GM20000 (cell line): ENCODE measurements around the gene ELL2.
A peak's percentile ranks its signal among the peaks of the same experiment; 100 is the strongest.

Experiments used
- DNase-seq: peaks from one replicate; pipeline ENCODE4 v3.0.0; 2012; ENCODE audit warnings: low spot score
- TF ChIP-seq, protein P1 (sequence below): IDR thresholded peaks from 2 replicates; pipeline ENCODE4 v1.5.1; 2012; ENCODE audit warnings: mild to moderate bottlenecking, control low read depth; ENCODE audit errors: extremely low read depth, missing control alignments

The ELL2 gene

DNA sequence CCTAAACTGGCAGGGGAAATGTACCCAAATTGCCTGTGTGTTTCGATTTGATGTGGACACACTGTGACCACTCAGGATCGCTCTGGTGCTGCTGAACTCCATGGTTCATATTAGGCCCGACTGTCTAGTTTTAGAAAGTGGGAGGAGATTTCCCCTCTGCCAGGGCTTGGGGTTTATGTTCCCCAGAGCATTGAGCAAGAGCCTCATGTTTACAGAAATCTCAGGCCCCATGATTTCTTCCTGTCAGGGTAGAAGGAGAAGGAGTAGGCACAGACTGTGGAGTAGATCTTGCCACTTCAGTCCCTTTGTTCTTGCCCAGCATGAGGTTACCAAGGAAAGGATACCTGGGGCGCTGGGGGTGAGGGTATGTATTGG is 98.3 kb downstream of the ELL2 start:
- TF ChIP-seq, protein P1, sequence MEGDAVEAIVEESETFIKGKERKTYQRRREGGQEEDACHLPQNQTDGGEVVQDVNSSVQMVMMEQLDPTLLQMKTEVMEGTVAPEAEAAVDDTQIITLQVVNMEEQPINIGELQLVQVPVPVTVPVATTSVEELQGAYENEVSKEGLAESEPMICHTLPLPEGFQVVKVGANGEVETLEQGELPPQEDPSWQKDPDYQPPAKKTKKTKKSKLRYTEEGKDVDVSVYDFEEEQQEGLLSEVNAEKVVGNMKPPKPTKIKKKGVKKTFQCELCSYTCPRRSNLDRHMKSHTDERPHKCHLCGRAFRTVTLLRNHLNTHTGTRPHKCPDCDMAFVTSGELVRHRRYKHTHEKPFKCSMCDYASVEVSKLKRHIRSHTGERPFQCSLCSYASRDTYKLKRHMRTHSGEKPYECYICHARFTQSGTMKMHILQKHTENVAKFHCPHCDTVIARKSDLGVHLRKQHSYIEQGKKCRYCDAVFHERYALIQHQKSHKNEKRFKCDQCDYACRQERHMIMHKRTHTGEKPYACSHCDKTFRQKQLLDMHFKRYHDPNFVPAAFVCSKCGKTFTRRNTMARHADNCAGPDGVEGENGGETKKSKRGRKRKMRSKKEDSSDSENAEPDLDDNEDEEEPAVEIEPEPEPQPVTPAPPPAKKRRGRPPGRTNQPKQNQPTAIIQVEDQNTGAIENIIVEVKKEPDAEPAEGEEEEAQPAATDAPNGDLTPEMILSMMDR = no peak
- DNase-seq = no peak

DNA sequence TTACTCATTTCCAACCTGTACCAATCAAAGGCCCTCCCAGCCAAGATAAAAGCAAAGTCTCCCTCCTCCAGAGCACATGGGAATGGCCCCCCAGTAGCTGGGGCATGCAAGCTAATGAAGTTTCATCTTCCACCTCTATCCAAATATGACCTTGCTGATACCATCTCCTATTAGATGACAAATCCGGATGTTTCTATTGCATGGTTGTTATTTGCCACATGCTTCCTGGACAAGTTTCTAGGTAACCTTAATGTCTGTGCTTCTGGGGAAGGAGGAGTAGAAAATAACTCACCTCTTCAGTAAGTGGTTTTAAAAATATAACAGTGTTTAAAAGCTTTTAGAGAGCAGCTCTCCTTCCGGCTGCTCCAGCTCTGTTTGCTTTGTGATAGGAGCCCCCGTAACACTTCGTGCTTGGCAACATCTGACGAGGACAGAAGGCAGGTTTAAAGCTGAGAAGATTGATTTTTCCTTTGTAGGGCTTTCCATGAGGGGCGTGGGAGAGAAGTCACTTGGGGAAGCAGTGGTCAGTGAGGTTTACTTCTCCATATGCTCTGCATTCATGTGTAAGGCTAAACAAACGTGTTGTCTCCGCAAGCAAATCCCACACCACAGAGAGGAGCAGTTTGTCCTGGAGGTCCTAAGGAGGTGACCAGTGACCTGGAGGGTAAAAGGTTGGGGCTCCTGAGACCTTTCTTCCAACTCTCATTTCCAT is 98.8 kb downstream of the ELL2 start:
- TF ChIP-seq, protein P1 = no peak
- DNase-seq = no peak

DNA sequence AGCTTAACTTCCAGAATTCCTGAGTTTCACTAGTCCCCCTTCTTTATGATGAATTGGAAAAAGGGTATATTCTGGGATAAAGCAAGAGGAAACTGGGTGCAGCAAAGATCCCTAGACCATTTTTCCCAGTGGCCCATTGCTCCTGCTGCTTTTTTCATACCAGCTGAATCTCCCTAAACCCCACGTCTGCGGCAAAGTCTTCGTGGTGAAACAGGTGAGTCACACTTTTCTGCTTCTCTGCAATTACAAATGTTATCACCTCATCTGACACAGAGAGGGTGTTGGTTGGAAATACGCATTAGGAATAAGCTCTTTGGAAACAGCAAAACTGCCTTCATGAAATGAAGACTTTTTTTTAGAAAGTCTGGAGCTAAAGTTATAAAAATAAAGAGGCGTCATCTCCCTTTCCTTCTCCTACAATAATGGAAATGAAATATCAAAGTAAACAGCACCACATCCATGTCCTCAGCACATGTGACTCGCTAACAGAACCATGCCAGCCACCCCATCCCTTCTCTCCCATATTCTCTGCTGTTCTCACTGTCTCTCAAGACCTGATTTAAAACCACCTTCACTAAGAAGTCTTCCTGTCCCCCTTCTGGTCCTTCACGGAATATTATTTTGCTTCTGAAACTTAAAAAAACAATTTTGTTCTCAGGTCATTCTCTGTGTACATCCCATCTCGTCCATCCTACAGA is 99.6 kb downstream of the ELL2 start:
- TF ChIP-seq, protein P1 = no peak
- no peak for DNase-seq

DNA sequence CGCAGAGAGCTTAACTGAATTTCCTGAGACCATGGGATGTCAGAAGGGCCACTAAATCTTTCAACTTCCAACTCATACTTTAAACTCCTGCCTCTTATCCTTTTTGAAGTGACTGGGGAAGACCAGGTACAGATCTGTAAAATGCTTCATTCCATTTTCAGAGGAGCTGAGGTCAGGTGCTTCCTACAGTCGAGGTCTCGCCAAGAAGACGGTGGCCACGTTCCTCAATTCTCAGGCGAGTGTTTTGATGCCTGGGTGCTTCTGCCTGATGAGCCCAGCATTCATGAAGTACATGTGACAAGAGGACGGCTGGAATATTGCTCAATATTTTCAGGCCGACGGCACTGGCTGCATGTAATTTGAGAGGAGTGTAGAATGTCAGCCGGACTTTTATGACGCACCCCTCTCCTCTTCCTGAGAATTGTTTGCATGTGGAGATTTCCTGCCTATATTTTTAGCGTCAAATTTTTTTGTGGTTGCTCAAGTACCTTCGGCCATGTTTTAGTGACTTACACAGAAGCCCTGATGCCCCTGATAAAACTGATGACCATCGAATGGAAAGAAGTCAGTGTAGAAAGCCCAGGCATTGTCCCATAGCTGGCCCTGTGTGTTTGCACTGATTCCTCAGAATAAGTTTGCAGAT is 100.3 kb downstream of the ELL2 start:
- TF ChIP-seq, protein P1 = no peak
- no peak for DNase-seq

DNA sequence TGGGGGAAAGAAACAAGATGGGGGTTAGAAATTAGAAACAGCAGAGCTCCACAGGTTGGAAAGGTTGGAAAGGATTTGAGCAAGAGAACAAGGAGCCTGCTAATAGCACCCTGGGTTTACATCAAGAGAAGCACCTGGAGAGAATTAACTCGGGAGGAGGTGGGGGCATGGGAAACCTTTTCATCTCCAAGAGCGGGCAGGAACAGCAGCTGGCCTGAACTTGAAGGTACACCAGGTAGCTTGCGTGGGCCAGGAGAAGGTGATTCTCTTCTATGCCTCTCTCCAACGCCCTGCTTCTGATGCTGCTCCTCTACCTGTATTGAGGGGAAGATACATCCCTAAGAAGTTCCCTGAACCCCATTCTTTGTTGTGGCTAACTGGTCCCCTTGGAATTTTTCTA is 102.0 kb downstream of the ELL2 start:
- TF ChIP-seq, protein P1 = no peak
- no peak for DNase-seq

DNA sequence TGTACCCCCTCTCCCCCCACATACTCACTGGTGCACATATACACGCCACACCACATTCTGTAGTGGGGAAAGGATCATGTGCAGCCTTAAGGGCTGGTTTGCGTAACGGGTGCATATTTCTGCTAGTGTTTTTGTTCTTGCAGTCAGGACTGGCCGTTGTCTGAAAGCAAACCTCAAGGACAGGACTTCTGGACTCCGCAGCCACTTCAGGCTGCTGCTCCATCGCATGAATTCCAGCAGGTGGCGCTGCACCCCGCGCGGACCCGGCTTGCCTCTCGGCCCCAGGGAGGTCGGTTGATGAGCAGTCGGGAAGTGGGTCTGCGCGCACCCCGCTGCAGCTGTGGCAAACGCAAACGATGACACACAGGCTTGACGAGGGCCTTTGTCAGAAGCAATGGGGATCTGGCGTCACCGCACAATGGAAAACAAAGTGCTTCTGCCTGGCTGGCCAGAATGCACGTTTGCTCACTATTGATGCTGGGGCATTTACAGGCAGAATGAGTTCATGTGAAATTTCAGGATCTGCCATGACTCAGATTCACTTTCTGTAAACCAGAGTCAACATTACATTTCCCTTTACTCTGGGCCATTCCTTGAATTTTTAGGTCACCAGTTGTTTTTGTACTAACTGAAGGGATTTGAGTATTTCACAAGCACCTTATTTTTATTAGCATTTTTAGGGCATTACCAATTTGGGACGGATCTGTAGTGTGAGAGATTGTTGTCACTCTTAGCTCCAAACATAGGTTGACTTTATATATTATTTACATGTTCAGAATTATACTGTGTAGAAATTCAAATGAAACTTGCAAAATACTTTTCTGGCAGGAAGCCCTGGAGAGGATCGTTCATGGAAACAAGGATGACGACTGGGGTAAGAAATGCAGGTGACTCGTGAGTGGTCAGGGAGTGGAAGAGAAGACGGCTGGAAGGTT is 102.7 kb downstream of the ELL2 start:
- DNase-seq = peak; percentile 89
- TF ChIP-seq, protein P1 = peak; percentile 91
